K562 (cell line): Measurements from ENCODE around the gene ARHGAP8. TPM values are rescaled to one million over a fixed set of nuclear protein-coding genes. Genes with fewer than 3 reads are reported as not detected.

Source experiments
- ATAC-seq: fragments of 200-7000 bp; cut with Tn5 transposase; 3 replicates; pipeline ENCODE4 v1.9.1; 2020; ENCODE audit warnings: moderate library complexity
- BruUV-seq: library from RNA; stranded (reverse); fragments of 400-500 nt; replicated peaks from 2 replicates; lab custom pipeline; 2021; lab: Mats Ljungman, UMichigan
- CTCF ChIA-PET: fragments of 300-600 bp; formaldehyde crosslinking; extraction: SDS; loops from one replicate; lab custom pipeline; 2021; ENCODE audit warnings: low intra/inter-chr PET ratio; lab: Yijun Ruan, JAX
- POLR2A ChIA-PET: fragments of 300-600, 350-650 bp; sonication (Branson Sonifier 250); formaldehyde crosslinking; extraction: SDS; loops from one replicate; lab custom pipeline; 2021; ENCODE audit warnings: antibody characterized with exemption, inconsistent platforms; lab: Yijun Ruan, JAX
- DNase-seq, 4 experiments: peaks; one replicate each; pipeline versions ENCODE4 v3.0.0 to v3.0.0-alpha.2; 2011 to 2018; ENCODE audit warnings: low spot score in 3 of 4, mixed read lengths in 3 of 4; ENCODE audit errors: extremely low read depth in 1 of 4
- FAIRE-seq: peaks from 2 replicates; lab custom pipeline; 2011; peaks lifted over from hg19 to GRCh38; lab: Jason Lieb, UNC
- H2AFZ ChIP-seq: 2 replicates; pipeline ENCODE4 v1.6.0; 2011; ENCODE audit warnings: low read depth, low read length, control low read depth, inconsistent platforms
- H3K27ac ChIP-seq: fragments of 200-600 bp; 3 replicates; pipeline ENCODE4 v1.8.0; 2011; ENCODE audit warnings: low read depth, mild to moderate bottlenecking, control low read depth, inconsistent platforms, low read length, moderate library complexity, mixed read lengths; ENCODE audit errors: extremely low read depth
- H3K27me3 ChIP-seq, 2 experiments: fragments of 300-600 bp in 1 of 2; 2 replicates in 1 of 2; 3 replicates in 1 of 2; pipeline versions ENCODE4 v1.6.0 to v1.8.0; 2011; ENCODE audit warnings: inconsistent platforms in 2 of 2, low read length in 2 of 2, mild to moderate bottlenecking in 1 of 2, mixed read lengths in 1 of 2, moderate library complexity in 1 of 2; ENCODE audit not compliant: control insufficient read depth in 2 of 2, insufficient read depth in 2 of 2
- H3K36me3 ChIP-seq: fragments of 300-600 bp; 3 replicates; pipeline ENCODE4 v1.8.0; 2011; ENCODE audit warnings: mild to moderate bottlenecking, low read length, inconsistent platforms; ENCODE audit not compliant: control insufficient read depth, insufficient read depth
- H3K4me1 ChIP-seq, 2 experiments: fragments of 200-600 bp in 1 of 2; replicated peaks in 1 of 2; 2 replicates in 1 of 2; 3 replicates in 1 of 2; pipeline versions ENCODE4 v1.5.1 to v1.8.0; 2011; ENCODE audit warnings: inconsistent platforms in 2 of 2, low read length in 2 of 2, mild to moderate bottlenecking in 1 of 2, mixed read lengths in 1 of 2, moderate library complexity in 1 of 2; ENCODE audit not compliant: control insufficient read depth in 2 of 2, insufficient read depth in 2 of 2
- H3K4me2 ChIP-seq: 2 replicates; pipeline ENCODE4 v1.6.1; 2011; ENCODE audit warnings: low read length, control low read depth, inconsistent platforms, mixed read lengths; ENCODE audit not compliant: insufficient read depth
- H3K4me3 ChIP-seq: fragments of 200-600 bp; sonication (generic), shearing (Covaris generic); 2 replicates; pipeline ENCODE4 v1.5.1; 2016; ENCODE audit warnings: control low read depth, inconsistent platforms
- H3K79me2 ChIP-seq: fragments of 200-600 bp; 3 replicates; pipeline ENCODE4 v1.8.0; 2011; ENCODE audit warnings: low read length, inconsistent platforms; ENCODE audit not compliant: control insufficient read depth, insufficient read depth
- H3K9ac ChIP-seq, 2 experiments: 2 replicates each; pipeline versions ENCODE4 v1.6.0 to v1.6.1; 2011; ENCODE audit warnings: low read depth in 2 of 2, low read length in 2 of 2, control low read depth in 1 of 2, inconsistent platforms in 1 of 2, mild to moderate bottlenecking in 1 of 2, mixed read lengths in 1 of 2; ENCODE audit not compliant: insufficient read depth in 1 of 2
- H3K9me1 ChIP-seq: one replicate; pipeline ENCODE4 v1.6.0; 2011; ENCODE audit warnings: inconsistent platforms, mild to moderate bottlenecking, low read length, moderate library complexity; ENCODE audit not compliant: control insufficient read depth, insufficient read depth
- H3K9me3 ChIP-seq: replicated peaks from 2 replicates; pipeline ENCODE4 v1.5.1; 2011; ENCODE audit warnings: low read depth, low read length, inconsistent platforms; ENCODE audit not compliant: control insufficient read depth, insufficient read depth
- H4K20me1 ChIP-seq: replicated peaks from 2 replicates; pipeline ENCODE4 v1.6.1; 2011; ENCODE audit warnings: low read length, inconsistent platforms, mixed read lengths; ENCODE audit not compliant: control insufficient read depth, insufficient read depth
- ELF4 ChIP-seq: fragments of 450-650 bp; formaldehyde crosslinking; IDR thresholded peaks from 2 replicates; pipeline ENCODE4 v1.4.0; 2022; ENCODE audit warnings: missing genetic modification characterization
- ETS1 ChIP-seq: conservative IDR thresholded peaks from 2 replicates; pipeline ENCODE4 v1.6.1; 2011; ENCODE audit warnings: low read depth, mild to moderate bottlenecking, low read length; ENCODE audit not compliant: control insufficient read depth
- HMGXB4 ChIP-seq: sonication (generic); formaldehyde crosslinking; IDR thresholded peaks from 2 replicates; pipeline ENCODE4 v1.8.1; 2023; ENCODE audit warnings: mild to moderate bottlenecking, missing genetic modification reagents
- HOMEZ ChIP-seq: fragments of 250-450 bp; sonication (Bioruptor Pico); IDR thresholded peaks from 2 replicates; pipeline ENCODE4 v1.4.0; 2020; ENCODE audit warnings: mild to moderate bottlenecking, moderate library complexity
- ID3 ChIP-seq, 2 experiments: fragments of 250-450 bp in 1 of 2; fragments of 450-650 bp in 1 of 2; sonication (Bioruptor Pico) in 1 of 2; IDR thresholded peaks; 2 replicates each; pipeline versions ENCODE4 v1.6.1 to v1.8.0; 2016 to 2021; ENCODE audit warnings: mild to moderate bottlenecking in 2 of 2, moderate library complexity in 2 of 2, missing compliant biosample characterization in 1 of 2, missing genetic modification characterization in 1 of 2
- MEF2A ChIP-seq: IDR thresholded peaks from 2 replicates; pipeline ENCODE4 v1.6.1; 2011; ENCODE audit warnings: low read depth, mild to moderate bottlenecking, low read length, moderate library complexity; ENCODE audit not compliant: control insufficient read depth
- MXI1 ChIP-seq: IDR thresholded peaks from 2 replicates; pipeline ENCODE4 v1.6.1; 2011; ENCODE audit warnings: low read depth, mild to moderate bottlenecking, improper control_type of control experiment, low read length
- POLR2H ChIP-seq: IDR thresholded peaks from 2 replicates; pipeline ENCODE4 v1.6.1; 2016; ENCODE audit warnings: missing genetic modification characterization, low read depth, mild to moderate bottlenecking, control low read depth, missing compliant biosample characterization, moderate library complexity
- ZBTB11 ChIP-seq, 3 experiments: fragments of 200-800 bp in 1 of 3; fragments of 250-450 bp in 1 of 3; fragments of 450-650 bp in 1 of 3; sonication (Bioruptor Pico) in 1 of 3; sonication (Bioruptor generic) in 1 of 3; formaldehyde crosslinking in 1 of 3; IDR thresholded peaks; 2 replicates each; pipeline versions ENCODE4 v1.6.1 to v1.8.0; 2016 to 2022; ENCODE audit warnings: mild to moderate bottlenecking in 2 of 3, missing genetic modification characterization in 2 of 3, missing compliant biosample characterization in 1 of 3, moderate library complexity in 1 of 3
- ZFPM2 ChIP-seq: fragments of 250-450 bp; sonication (Bioruptor Pico); IDR thresholded peaks from 2 replicates; pipeline ENCODE4 v1.5.1; 2022; ENCODE audit warnings: mild to moderate bottlenecking
- ZNF124 ChIP-seq: sonication (generic); formaldehyde crosslinking; IDR thresholded peaks from 2 replicates; pipeline ENCODE4 v1.8.1; 2022; ENCODE audit warnings: missing genetic modification reagents
- ZNF354B ChIP-seq: fragments of 250-450 bp; sonication (Bioruptor Pico); IDR thresholded peaks from 2 replicates; pipeline ENCODE4 v1.4.0; 2020
- ZNF584 ChIP-seq: fragments of 200-800 bp; sonication (Bioruptor generic); IDR thresholded peaks from 2 replicates; pipeline ENCODE4 v1.6.1; 2016; ENCODE audit warnings: low read depth, mild to moderate bottlenecking, missing genetic modification characterization, missing compliant biosample characterization
- WGBS: fragments of 100-300 bp; shearing (Covaris generic); methylation state at CpG from one replicate; pipeline ENCODE4 v1.1.6; 2016; ENCODE audit warnings: low coverage, mixed read lengths; ENCODE audit not compliant: insufficient coverage; ENCODE audit errors: missing lambda C conversion rate; 5-methylcytosine and 5-hydroxymethylcytosine counted together
- in situ Hi-C: fragments of 300-500 bp; cut with MboI; formaldehyde crosslinking; loops from 4 replicates; pipeline ENCODE4 v1.15.0; 2018; ENCODE audit warnings: inconsistent platforms, mixed read lengths
- intact Hi-C: fragments of 100-400 bp; cut with micrococcal nuclease; formaldehyde crosslinking; loops from 2 replicates; pipeline ENCODE4 v1.14.2; 2022
- polyA plus RNA-seq, 8 experiments: library from polyadenylated mRNA; depleted of rRNA in 4 of 8; stranded (reverse) in 5 of 8; unstranded in 3 of 8; fragments of >200 nt; fragmentation: Nextera tagmentation in 2 of 8; fragmentation: Illumina TruSeq in 1 of 8; extraction: Ambion mirVana in 2 of 8; extraction: Trizol in 1 of 8; gene quantifications; 2 replicates each; pipeline versions ENCODE4 v1.2.1 to v1.2.3, GENCODE V29; 2011 to 2014; ENCODE audit warnings: inconsistent platforms in 1 of 8, missing spikeins in 1 of 8
- total RNA-seq, 7 experiments: library from RNA; depleted of rRNA in 6 of 7; stranded (reverse); fragments of >200 nt in 6 of 7; fragmentation: Illumina TruSeq in 2 of 7; extraction: Trizol in 2 of 7; gene quantifications; 2 replicates each; pipeline versions ENCODE4 v1.2.1 to v1.2.3, GENCODE V29; 2011 to 2021; ENCODE audit warnings: low replicate concordance in 1 of 7

The ARHGAP8 gene
- total and polyA plus RNA-seq, 9 of the 15 experiments (the other 6 are each of a cell fraction or from before 2014, with no cell fraction given), result 0.15 to 2.2 (median 0.62) TPM

GRCh38 chr22:44862281-44862680, 109.9 kb downstream of the ARHGAP8 start:
- peaks cover 0 to 11% of the 10 kb centered on the region in 2 experiments; a peak in 2 of 5 replicates for H3K27me3 ChIP-seq
- BruUV-seq, result no TSS peak
- 0% methylated on average over 8 of the region's 11 CpGs for WGBS
- H3K4me2 ChIP-seq, result no peak overlapping the region
- no peaks in the 10 kb centered on the region for H3K9me3 ChIP-seq
- no peaks in the 10 kb centered on the region for H3K36me3 ChIP-seq
- intact Hi-C loops (no loop called here), in situ Hi-C loops (no loop called here)
- H3K27ac ChIP-seq, result no peak overlapping the region
- no peak overlapping the region for H3K9ac ChIP-seq
- H3K4me3 ChIP-seq, result no peak overlapping the region
- CTCF ChIA-PET, result no interaction called here
- H3K4me1 ChIP-seq, result no peaks in the 10 kb centered on the region
- H2AFZ ChIP-seq, result no peak overlapping the region
- no peaks in the 10 kb centered on the region for H3K79me2 ChIP-seq
- FAIRE-seq (no peak), ATAC-seq (no peak), DNase-seq (no peak)
- POLR2A ChIA-PET, result no interaction called here
- no peaks in the 10 kb centered on the region for H3K9me1 ChIP-seq
- no peaks in the 10 kb centered on the region for H4K20me1 ChIP-seq
- TF ChIP-seq POLR2H (no peak), MEF2A (no peak), HOMEZ (CRISPR knock-in tag) (no peak), ZFPM2 (no peak), ZBTB11 (CRISPR knock-in tag; IDR thresholded peaks at IDR 0.05) (no peak), ELF4 (no peak), MXI1 (no peak), ZNF584 (CRISPR knock-in tag) (no peak), ZNF124 (CRISPR knock-in tag) (no peak), ID3 (CRISPR knock-in tag; IDR thresholded peaks at IDR 0.05) (no peak), ID3 (tag; IDR thresholded peaks at IDR 0.05) (no peak), HMGXB4 (CRISPR knock-in tag) (no peak), ETS1 (no peak), ZNF354B (CRISPR knock-in tag) (no peak)
